OCI-LY3 (cell line): ENCODE results near the gene USHBP1.

Experiments
- CTCF ChIP-seq: fragments of 200-600, 300-600 bp; sonication (generic); IDR thresholded peaks from 2 replicates; pipeline ENCODE4 v1.5.1; 2014; ENCODE audit warnings: antibody characterized with exemption, low read length, low read depth
- EZH2phosphoT487 ChIP-seq: fragments of 200-600 bp; shearing (Covaris generic); IDR thresholded peaks from 2 replicates; pipeline ENCODE4 v1.6.1; 2018; ENCODE audit warnings: antibody characterized with exemption, mixed run types, low read depth

- TF ChIP-seq CTCF: no peak
- no peak for TF ChIP-seq EZH2phosphoT487
Measured at GRCh38 chr19:17209126-17210036, 55.2 kb downstream of the USHBP1 start.
